Psoas muscle (tissue), 8 donors: Measurements from ENCODE around the gene SOX9. TPM values are rescaled to one million over a fixed set of nuclear protein-coding genes. Genes with fewer than 3 reads are reported as not detected.

ENCODE experiments used
- ATAC-seq, 4 donors: fragments of 200-7000 bp; cut with Tn5 transposase; one replicate each; pipeline ENCODE4 v1.9.1; 2020; ENCODE audit warnings: moderate library complexity in 3 of 4, mild to moderate bottlenecking in 2 of 4
- DNase-seq, 2 donors: peaks; one replicate each; pipeline ENCODE4 v3.0.0-alpha.2; 2020
- H3K27ac ChIP-seq: fragments of 200-600 bp; one replicate; pipeline ENCODE4 v1.8.0; 2022
- H3K27me3 ChIP-seq, 3 donors: fragments of 200-600 bp in 1 of 3; one replicate each; pipeline versions ENCODE4 v1.6.1 to v1.8.0; 2013 to 2022; ENCODE audit warnings: low read length in 2 of 3, mild to moderate bottlenecking in 2 of 3, moderate library complexity in 1 of 3; ENCODE audit not compliant: insufficient read depth in 3 of 3
- H3K36me3 ChIP-seq, 2 donors: fragments of 200-600 bp in 1 of 2; one replicate each; pipeline versions ENCODE4 v1.6.1 to v1.8.0; 2013 to 2022; ENCODE audit warnings: low read depth in 1 of 2, mild to moderate bottlenecking in 1 of 2, moderate library complexity in 1 of 2; ENCODE audit not compliant: insufficient read depth in 1 of 2
- H3K4me1 ChIP-seq: fragments of 200-600 bp; one replicate; pipeline ENCODE4 v1.8.0; 2022
- H3K4me3 ChIP-seq: fragments of 200-600 bp; one replicate; pipeline ENCODE4 v1.8.0; 2022; ENCODE audit warnings: mild to moderate bottlenecking
- H3K9me3 ChIP-seq: fragments of 200-600 bp; one replicate; pipeline ENCODE4 v1.8.0; 2022
- CTCF ChIP-seq: fragments of 200-600 bp; IDR thresholded peaks from one replicate; pipeline ENCODE4 v1.8.0; 2022; ENCODE audit warnings: antibody characterized with exemption
- WGBS, 3 donors: extraction: QIAGEN DNeasy Blood & Tissue Kit; methylation state at CpG; one replicate each; pipeline versions ENCODE4 v1.1.6 to v1.1.7; 2013; 5-methylcytosine and 5-hydroxymethylcytosine counted together
- intact Hi-C, 2 donors: fragments of 100-400 bp; cut with DNase I; formaldehyde crosslinking; loops; one replicate each; pipeline versions ENCODE4 v1.11.0 to v1.14.2; 2022
- polyA plus RNA-seq, 3 donors: library from polyadenylated mRNA; stranded (reverse); fragments of 200-250 nt; gene quantifications; one replicate each; pipeline ENCODE4 v1.2.3, GENCODE V29; 2013
- total RNA-seq, 4 donors: library from RNA; stranded (reverse); fragmentation: NEBNext Ultra II Directional in 2 of 4; extraction: Animal tissue kit (Norgen Biotek cat#: 25700) in 2 of 4; gene quantifications; one replicate each; pipeline versions ENCODE4 v1.2.1 to v1.2.4, GENCODE V29; 2021 to 2023
- donor health status: healthy with polysubstance abuse.
- donor health status: DM: no; HTN: no; CAD: no; lungs with moderate emphysema.
- donor health status: Bipolar disorder and iron deficiency.
- donor health status: healthy.
- donor health status: DM: yes; HTN: yes; CAD: no.
- donor health status: DM: no; HTN: no; CAD: no.
- donor health status: DM: no; HTN: no; CAD: no.
- donor health status: DM: yes; HTN: yes; CAD: no.

Gene SOX9
- total and polyA plus RNA-seq, 7 donors = 0.58 to 2.7 (median 1.6) TPM

GRCh38 chr17:72123530-72124437, 3.0 kb downstream of the SOX9 start:
- H3K27me3 ChIP-seq = peaks cover 0 to 18% (median 4%) of the 10 kb centered on the region in 3 donors
- WGBS, 3 donors = 45 to 48% (median 47%) methylated on average over 57 to 75 of the region's 75 CpGs
- ATAC-seq = no peak
- H3K9me3 ChIP-seq = no peaks in the 10 kb centered on the region
- no peaks in the 10 kb centered on the region for H3K36me3 ChIP-seq
- peak overlapping the region; percentile 81 for H3K4me3 ChIP-seq
- no peak for TF ChIP-seq CTCF
- peaks cover 4% of the 10 kb centered on the region for H3K4me1 ChIP-seq
- no peak overlapping the region for H3K27ac ChIP-seq
- no peak for DNase-seq
- intact Hi-C loops = loop anchor here (5.0 to 10.0 kb wide), 4 partner anchors 146 to 651 kb away; no protein-coding TSS in a partner anchor

- intact Hi-C loops = loop anchor here (5.0 to 10.0 kb wide), 4 partner anchors 147 to 652 kb away; no protein-coding TSS in a partner anchor
- Histone ChIP-seq H3K27me3 (peaks cover 0 to 13% (median 4%) of the 10 kb centered on the region in 3 donors), H3K9me3 (no peaks in the 10 kb centered on the region), H3K4me1 (peaks cover 4% of the 10 kb centered on the region), H3K36me3 (no peaks in the 10 kb centered on the region), H3K4me3 (peak overlapping the region; percentile 6), H3K27ac (no peak overlapping the region)
- no peak for DNase-seq
- ATAC-seq = no peak
- no peak for TF ChIP-seq CTCF
- WGBS, 3 donors = 72 to 78% (median 78%) methylated on average over 7 of the region's 7 CpGs
Observed at GRCh38 chr17:72124438-72124775, 3.6 kb downstream of the SOX9 start.

GRCh38 chr17:72125226-72125651, 4.4 kb downstream of the SOX9 start:
- DNase-seq = no peak
- TF ChIP-seq CTCF = no peak
- H3K27ac ChIP-seq = no peak overlapping the region
- H3K4me3 ChIP-seq = no peak overlapping the region
- 75 to 81% (median 81%) methylated on average over 4 of the region's 4 CpGs for WGBS, 3 donors
- no peaks in the 10 kb centered on the region for H3K9me3 ChIP-seq
- intact Hi-C loops = loop anchor here in 1 of 2 donors (10.0 kb wide), 1 partner anchor 300 kb away; no protein-coding TSS in a partner anchor
- H3K4me1 ChIP-seq = peaks cover 4% of the 10 kb centered on the region
- peaks cover 0 to 13% (median 4%) of the 10 kb centered on the region in 3 donors for H3K27me3 ChIP-seq
- ATAC-seq = no peak
- H3K36me3 ChIP-seq = no peaks in the 10 kb centered on the region

- Histone ChIP-seq H3K4me3 (no peak overlapping the region), H3K36me3 (no peaks in the 10 kb centered on the region), H3K27ac (no peak overlapping the region), H3K9me3 (no peaks in the 10 kb centered on the region), H3K4me1 (peaks cover 4% of the 10 kb centered on the region), H3K27me3 (peaks cover 0 to 13% (median 4%) of the 10 kb centered on the region in 3 donors)
- intact Hi-C loops = loop anchor here in 1 of 2 donors (10.0 kb wide), 1 partner anchor 299 kb away; no protein-coding TSS in a partner anchor
- ATAC-seq (no peak), DNase-seq (no peak)
- TF ChIP-seq CTCF = no peak
Observed at GRCh38 chr17:72125742-72126141, 4.9 kb downstream of the SOX9 start.
